LNCAP (cell line): ENCODE results near the gene SAMMSON.

Source experiments
- CTCF ChIP-seq: fragments of 450-650 bp; IDR thresholded peaks from 2 replicates; pipeline ENCODE4 v1.5.1; 2017; ENCODE audit warnings: mild to moderate bottlenecking

Gene SAMMSON

GRCh38 chr3:69972672-69973071, 26.9 kb upstream of the SAMMSON start:
- TF ChIP-seq CTCF: no peak

DNA sequence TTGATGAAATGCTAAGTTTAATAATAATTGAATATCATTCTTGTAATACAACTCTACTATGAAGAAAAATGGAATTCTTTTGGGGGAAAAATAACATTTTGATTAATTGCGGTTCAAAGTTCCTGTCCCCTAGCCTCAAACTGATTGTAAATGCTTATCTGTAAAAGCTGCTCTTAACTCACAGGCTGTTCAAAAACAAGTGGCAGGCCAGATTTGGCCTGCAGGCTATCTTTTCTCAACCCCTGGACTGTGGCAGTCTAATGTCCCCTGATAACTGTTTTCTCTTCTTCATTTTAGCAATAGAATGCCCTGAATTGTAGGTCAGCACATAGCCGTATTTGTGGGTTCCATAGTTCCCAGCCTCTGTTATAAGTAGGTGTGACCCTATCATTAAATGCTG, 23.5 kb upstream of the SAMMSON start:
- TF ChIP-seq CTCF: no peak

- TF ChIP-seq CTCF: no peak
Measured at GRCh38 chr3:69983546-69984265, 15.8 kb upstream of the SAMMSON start.

- no peak for TF ChIP-seq CTCF
Measured at GRCh38 chr3:69985266-69985665, 14.3 kb upstream of the SAMMSON start.

DNA sequence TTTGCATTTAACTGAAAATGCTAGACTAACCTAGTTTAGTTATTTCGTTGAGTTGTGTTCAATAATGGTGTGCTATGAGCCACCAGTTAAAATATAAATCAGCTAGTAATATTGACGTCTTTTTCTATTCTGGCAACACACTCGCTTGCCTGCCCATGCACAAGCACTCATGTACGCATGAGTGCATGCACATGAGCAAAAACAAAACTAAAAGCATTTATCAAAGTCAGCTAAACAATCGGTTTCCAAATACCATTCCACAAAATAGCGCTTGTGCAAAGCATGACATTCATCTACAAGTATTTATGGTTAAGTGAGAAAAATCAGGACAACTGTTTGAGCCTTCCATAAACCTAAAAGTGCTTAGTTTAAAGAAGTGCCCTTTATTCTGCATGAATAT, 13.1 kb upstream of the SAMMSON start:
- TF ChIP-seq CTCF: no peak

- TF ChIP-seq CTCF: no peak
Measured at GRCh38 chr3:69987833-69988232, 11.7 kb upstream of the SAMMSON start.

GRCh38 chr3:69993757-69994156, 5.8 kb upstream of the SAMMSON start:
- TF ChIP-seq CTCF: no peak

DNA sequence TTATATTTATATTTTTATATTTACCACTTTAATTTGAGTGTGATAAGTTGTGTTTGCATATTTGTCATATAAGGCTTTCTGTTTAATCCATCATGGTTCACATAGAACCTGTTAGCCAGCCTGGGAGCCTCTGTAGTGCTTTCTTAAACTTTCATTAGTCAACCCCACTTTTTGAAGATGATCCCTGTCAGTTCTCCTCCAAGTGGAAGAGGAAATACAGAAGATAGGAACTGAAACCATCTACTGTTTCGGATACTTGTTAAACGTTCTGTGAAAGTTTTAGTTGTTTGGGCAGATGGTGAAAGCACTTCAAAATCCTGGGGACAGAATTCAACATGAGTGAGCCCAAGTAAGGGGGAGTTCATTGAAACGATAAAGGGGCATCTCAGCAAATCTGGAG, 4.6 kb upstream of the SAMMSON start:
- TF ChIP-seq CTCF: no peak
